ENCODE data around the gene DCAF8L2.

Gene DCAF8L2

GRCh38 chrX:27694667-27695066 lies 104.5 kb downstream of the DCAF8L2 start:
- Histone ChIP-seq H3K18ac (ENCODE audit: low read depth in 1 of 2, low read length in 2 of 2) (no peak overlapping the region), H3K27me3 (ENCODE audit: control insufficient read depth in 1 of 2, insufficient read depth in 1 of 2, low read length in 2 of 2) (no peaks in the 10 kb centered on the region), H3K4ac (ENCODE audit: low read depth in 1 of 2, low read length in 2 of 2) (no peak overlapping the region), H4K8ac (ENCODE audit: low read length) (no peak overlapping the region), H3K9ac (ENCODE audit: low read length) (no peak overlapping the region), H2BK12ac (ENCODE audit: low read length in 2 of 2) (no peak overlapping the region), H3K27ac (ENCODE audit: low read length, poor library complexity, severe bottlenecking) (no peak overlapping the region), H2BK15ac (ENCODE audit: low read depth, poor library complexity, severe bottlenecking) (no peak overlapping the region), H3K79me1 (replicated peaks; ENCODE audit: low read length, poor library complexity, severe bottlenecking) (no peaks in the 10 kb centered on the region), H3K4me2 (ENCODE audit: low read length, poor library complexity, severe bottlenecking) (no peak overlapping the region), H3K4me1 (ENCODE audit: control insufficient read depth, insufficient read depth, low read depth, low read length) (no peaks in the 10 kb centered on the region), H2BK5ac (ENCODE audit: low read depth, low read length, poor library complexity, severe bottlenecking) (no peak overlapping the region), H3K9me3 (ENCODE audit: control insufficient read depth, low read length) (no peaks in the 10 kb centered on the region), H2AFZ (ENCODE audit: low read depth, low read length) (no peak overlapping the region), H3K4me3 (ENCODE audit: insufficient read depth in 1 of 2, low read depth in 1 of 2, low read length in 2 of 2) (no peak overlapping the region), H4K91ac (ENCODE audit: low read length) (no peak overlapping the region), H3K14ac (ENCODE audit: low read length in 2 of 2) (no peak overlapping the region), H2AK5ac (ENCODE audit: low read length, severe bottlenecking) (no peak overlapping the region), H3K36me3 (ENCODE audit: control insufficient read depth in 1 of 2, insufficient read depth in 2 of 2, low read depth in 1 of 2, low read length in 2 of 2) (no peaks in the 10 kb centered on the region), H3K23ac (ENCODE audit: low read length in 2 of 2) (no peak overlapping the region), H2BK120ac (ENCODE audit: low read depth, low read length) (no peak overlapping the region)
- no peak for DNase-seq
- no CpG with 5 or more reads among the region's 1 CpG for WGBS

GRCh38 chrX:27706526-27706925 lies 116.4 kb downstream of the DCAF8L2 start:
- Histone ChIP-seq H3K27ac (ENCODE audit: low read length, poor library complexity, severe bottlenecking) (no peak overlapping the region), H3K23ac (ENCODE audit: low read length in 2 of 2) (no peak overlapping the region), H3K4me2 (ENCODE audit: low read length, poor library complexity, severe bottlenecking) (no peak overlapping the region), H2AK5ac (ENCODE audit: low read length, severe bottlenecking) (no peak overlapping the region), H2BK120ac (ENCODE audit: low read depth, low read length) (no peak overlapping the region), H2BK5ac (ENCODE audit: low read depth, low read length, poor library complexity, severe bottlenecking) (no peak overlapping the region), H2AFZ (ENCODE audit: low read depth, low read length) (no peak overlapping the region), H3K18ac (ENCODE audit: low read depth in 1 of 2, low read length in 2 of 2) (no peak overlapping the region), H2BK15ac (ENCODE audit: low read depth, poor library complexity, severe bottlenecking) (no peak overlapping the region), H3K4me3 (ENCODE audit: insufficient read depth in 1 of 2, low read depth in 1 of 2, low read length in 2 of 2) (no peak overlapping the region), H3K4me1 (ENCODE audit: control insufficient read depth, insufficient read depth, low read depth, low read length) (no peaks in the 10 kb centered on the region), H3K9me3 (ENCODE audit: control insufficient read depth, low read length) (no peaks in the 10 kb centered on the region), H3K36me3 (ENCODE audit: control insufficient read depth in 1 of 2, insufficient read depth in 2 of 2, low read depth in 1 of 2, low read length in 2 of 2) (no peaks in the 10 kb centered on the region), H3K14ac (ENCODE audit: low read length in 2 of 2) (no peak overlapping the region), H3K9ac (ENCODE audit: low read length) (no peak overlapping the region), H3K4ac (ENCODE audit: low read depth in 1 of 2, low read length in 2 of 2) (no peak overlapping the region), H4K91ac (ENCODE audit: low read length) (no peak overlapping the region), H4K8ac (ENCODE audit: low read length) (no peak overlapping the region), H2BK12ac (ENCODE audit: low read length in 2 of 2) (no peak overlapping the region), H3K27me3 (ENCODE audit: control insufficient read depth in 1 of 2, insufficient read depth in 1 of 2, low read length in 2 of 2) (no peaks in the 10 kb centered on the region), H3K79me1 (replicated peaks; ENCODE audit: low read length, poor library complexity, severe bottlenecking) (no peaks in the 10 kb centered on the region)
- DNase-seq: no peak
- WGBS: no CpG with 5 or more reads among the region's 1 CpG

DNA sequence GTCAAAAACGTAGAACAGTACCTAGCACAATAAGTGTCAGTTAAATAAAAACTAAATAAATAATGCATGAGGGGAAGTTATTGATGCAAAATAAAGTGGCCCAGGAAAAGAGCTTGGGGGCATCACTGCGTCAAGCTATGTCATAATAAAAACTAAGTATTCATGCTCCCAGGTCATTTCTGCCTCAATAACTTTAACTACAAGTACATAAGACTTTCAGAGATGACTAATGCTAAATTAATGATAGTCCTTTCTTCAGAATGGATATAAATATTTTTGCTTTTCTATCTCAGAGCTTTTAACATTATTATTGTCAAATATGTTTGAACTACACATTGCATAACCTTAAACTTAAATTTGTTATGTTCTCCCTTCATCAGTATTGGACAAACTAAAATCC lies 125.5 kb downstream of the DCAF8L2 start:
- Histone ChIP-seq H3K4me2 (ENCODE audit: low read length, poor library complexity, severe bottlenecking) (no peak overlapping the region), H2BK5ac (ENCODE audit: low read depth, low read length, poor library complexity, severe bottlenecking) (no peak overlapping the region), H3K27ac (ENCODE audit: low read length, poor library complexity, severe bottlenecking) (no peak overlapping the region), H3K4ac (ENCODE audit: low read depth in 1 of 2, low read length in 2 of 2) (no peak overlapping the region), H3K4me3 (ENCODE audit: insufficient read depth in 1 of 2, low read depth in 1 of 2, low read length in 2 of 2) (no peak overlapping the region), H3K27me3 (ENCODE audit: control insufficient read depth in 1 of 2, insufficient read depth in 1 of 2, low read length in 2 of 2) (no peaks in the 10 kb centered on the region), H4K8ac (ENCODE audit: low read length) (no peak overlapping the region), H3K9ac (ENCODE audit: low read length) (no peak overlapping the region), H3K18ac (ENCODE audit: low read depth in 1 of 2, low read length in 2 of 2) (no peak overlapping the region), H3K14ac (ENCODE audit: low read length in 2 of 2) (no peak overlapping the region), H3K36me3 (ENCODE audit: control insufficient read depth in 1 of 2, insufficient read depth in 2 of 2, low read depth in 1 of 2, low read length in 2 of 2) (no peaks in the 10 kb centered on the region), H3K9me3 (ENCODE audit: control insufficient read depth, low read length) (no peaks in the 10 kb centered on the region), H4K91ac (ENCODE audit: low read length) (no peak overlapping the region), H3K23ac (ENCODE audit: low read length in 2 of 2) (no peak overlapping the region), H2AK5ac (ENCODE audit: low read length, severe bottlenecking) (no peak overlapping the region), H2AFZ (ENCODE audit: low read depth, low read length) (no peak overlapping the region), H3K4me1 (ENCODE audit: control insufficient read depth, insufficient read depth, low read depth, low read length) (no peaks in the 10 kb centered on the region), H2BK120ac (ENCODE audit: low read depth, low read length) (no peak overlapping the region), H2BK12ac (ENCODE audit: low read length in 2 of 2) (no peak overlapping the region), H3K79me1 (replicated peaks; ENCODE audit: low read length, poor library complexity, severe bottlenecking) (no peaks in the 10 kb centered on the region), H2BK15ac (ENCODE audit: low read depth, poor library complexity, severe bottlenecking) (no peak overlapping the region)
- WGBS: no CpG with 5 or more reads among the region's 2 CpGs
- no peak for DNase-seq

- Histone ChIP-seq H3K9me3 (ENCODE audit: control insufficient read depth, low read length) (no peaks in the 10 kb centered on the region), H2AFZ (ENCODE audit: low read depth, low read length) (no peak overlapping the region), H2BK15ac (ENCODE audit: low read depth, poor library complexity, severe bottlenecking) (no peak overlapping the region), H2AK5ac (ENCODE audit: low read length, severe bottlenecking) (no peak overlapping the region), H4K91ac (ENCODE audit: low read length) (no peak overlapping the region), H3K9ac (ENCODE audit: low read length) (no peak overlapping the region), H4K8ac (ENCODE audit: low read length) (no peak overlapping the region), H2BK120ac (ENCODE audit: low read depth, low read length) (no peak overlapping the region), H3K4ac (ENCODE audit: low read depth in 1 of 2, low read length in 2 of 2) (no peak overlapping the region), H3K27me3 (ENCODE audit: control insufficient read depth in 1 of 2, insufficient read depth in 1 of 2, low read length in 2 of 2) (no peaks in the 10 kb centered on the region), H3K79me1 (replicated peaks; ENCODE audit: low read length, poor library complexity, severe bottlenecking) (no peaks in the 10 kb centered on the region), H3K4me1 (ENCODE audit: control insufficient read depth, insufficient read depth, low read depth, low read length) (no peaks in the 10 kb centered on the region), H2BK12ac (ENCODE audit: low read length in 2 of 2) (no peak overlapping the region), H3K4me3 (ENCODE audit: insufficient read depth in 1 of 2, low read depth in 1 of 2, low read length in 2 of 2) (no peak overlapping the region), H3K18ac (ENCODE audit: low read depth in 1 of 2, low read length in 2 of 2) (no peak overlapping the region), H3K23ac (ENCODE audit: low read length in 2 of 2) (no peak overlapping the region), H3K14ac (ENCODE audit: low read length in 2 of 2) (no peak overlapping the region), H3K4me2 (ENCODE audit: low read length, poor library complexity, severe bottlenecking) (no peak overlapping the region), H2BK5ac (ENCODE audit: low read depth, low read length, poor library complexity, severe bottlenecking) (no peak overlapping the region), H3K36me3 (ENCODE audit: control insufficient read depth in 1 of 2, insufficient read depth in 2 of 2, low read depth in 1 of 2, low read length in 2 of 2) (no peaks in the 10 kb centered on the region), H3K27ac (ENCODE audit: low read length, poor library complexity, severe bottlenecking) (no peak overlapping the region)
- DNase-seq: peak; percentile 0
- WGBS: no CpG with 5 or more reads among the region's 3 CpGs
Measured at GRCh38 chrX:27728291-27728690, 138.1 kb downstream of the DCAF8L2 start.

Measured in mesenchymal stem cell (in vitro differentiated cells and primary cell).